HG02678 (cell line): ENCODE measurements around the gene SHMT1.
"Not testable (repeated sequence)": the region's sequence is repeated elsewhere in the genome, so short reads cannot be mapped to it uniquely, and the experiment has no call there.

Source experiments
- ATAC-seq: cut with Tn5 transposase; IDR thresholded peaks from one replicate; pipeline ENCODE4 v1.9.1; 2021; ENCODE audit warnings: mild to moderate bottlenecking, moderate library complexity; ENCODE audit not compliant: unreplicated experiment

The SHMT1 gene

DNA sequence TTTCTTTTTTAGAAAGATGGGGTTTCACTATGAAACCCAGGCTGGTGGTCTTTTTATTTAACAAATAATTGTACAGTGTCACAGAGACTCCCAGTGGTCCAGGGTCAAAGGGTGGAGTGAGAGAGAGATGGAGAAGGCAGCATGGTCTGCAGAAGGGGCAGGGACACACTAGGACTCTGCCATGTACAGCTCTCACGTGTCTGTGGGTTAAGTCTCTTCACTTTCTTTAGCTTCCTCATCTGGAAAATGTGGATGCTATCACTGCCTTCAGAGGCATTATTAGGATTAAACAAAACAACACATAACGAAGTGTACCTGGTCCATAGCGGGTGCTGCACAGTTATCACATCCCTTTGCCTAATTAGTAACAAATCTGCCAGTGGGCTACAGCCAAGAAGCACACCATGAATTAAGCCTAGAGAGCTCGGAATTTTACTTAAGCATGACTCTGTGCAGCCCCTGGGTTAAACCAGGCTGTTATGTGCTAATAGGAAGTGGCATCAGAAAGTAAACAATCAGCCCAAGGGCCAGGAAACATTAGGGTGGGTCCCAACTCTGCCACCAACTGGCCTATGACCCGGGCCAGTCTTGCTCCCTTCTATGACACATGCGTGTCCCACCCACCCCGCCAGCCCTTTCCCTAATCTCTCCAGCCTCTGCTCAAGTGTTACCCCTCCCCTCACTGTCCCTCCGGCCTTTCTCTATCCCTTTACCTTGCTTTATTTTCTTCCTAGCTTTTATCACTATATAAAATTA, 62.4 kb downstream of the SHMT1 start:
- ATAC-seq = no peak

- not testable (repeated sequence) for ATAC-seq
Observed at GRCh38 chr17:18298061-18298460, 65.3 kb downstream of the SHMT1 start.

DNA sequence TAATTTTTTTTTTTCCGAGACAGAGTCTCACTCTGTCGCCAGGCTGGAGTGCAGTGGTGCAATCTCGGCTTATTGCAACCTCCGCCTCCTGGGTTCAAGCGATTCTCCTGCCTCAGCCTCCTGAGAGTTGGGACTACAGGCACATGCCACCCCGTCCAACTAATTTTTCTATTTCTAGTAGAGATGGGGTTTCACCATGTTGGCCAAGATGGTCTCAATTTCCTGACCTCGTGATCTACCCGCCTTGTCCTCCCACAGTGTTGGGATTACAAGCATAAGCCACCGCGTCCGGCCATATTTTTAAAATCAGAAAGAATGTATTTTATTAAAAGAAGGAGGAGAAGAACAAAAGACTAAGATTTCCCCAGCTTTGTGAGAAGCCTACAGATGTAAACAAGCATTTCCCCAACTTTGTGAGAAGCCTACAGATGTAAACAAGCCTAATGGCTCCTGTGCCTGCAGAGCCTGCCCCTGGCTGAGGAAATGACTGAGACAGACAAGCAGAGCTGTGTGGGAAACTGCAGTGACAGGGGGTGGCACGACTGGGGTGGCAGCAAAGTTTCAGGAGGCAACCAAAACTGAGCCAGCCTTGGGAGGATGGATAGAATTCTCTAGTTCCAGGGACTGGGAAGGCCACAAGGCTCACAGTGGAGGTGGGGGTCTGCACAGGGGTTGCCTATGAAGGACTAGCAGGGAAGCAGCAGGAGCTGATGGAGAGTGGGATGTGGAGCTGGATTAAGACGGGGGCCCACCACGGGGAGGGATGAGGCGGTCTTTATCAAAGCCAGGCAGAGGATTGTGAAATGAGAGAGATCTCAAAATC, 71.4 kb downstream of the SHMT1 start:
- ATAC-seq = no peak

GRCh38 chr17:18285296-18285695, 78.1 kb downstream of the SHMT1 start:
- ATAC-seq = no peak

DNA sequence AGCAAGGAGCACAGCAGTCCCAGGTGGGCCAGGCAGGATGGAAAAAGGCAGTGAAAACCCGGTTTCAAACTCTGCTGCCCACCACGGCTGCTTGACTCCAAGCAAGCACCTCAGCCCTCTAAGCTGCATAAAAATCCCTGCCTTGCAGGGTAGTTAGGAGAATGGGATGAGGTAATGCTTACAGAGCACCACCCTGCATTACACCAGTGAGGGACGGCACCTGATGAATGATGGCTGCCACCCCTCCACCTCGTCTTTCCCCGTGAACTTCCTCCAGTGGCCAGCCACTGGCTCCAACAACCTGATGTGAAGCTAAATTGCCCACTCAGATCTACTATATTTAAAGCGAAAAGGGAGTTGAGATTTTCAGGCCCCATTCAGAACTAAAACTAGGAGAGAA, 81.6 kb downstream of the SHMT1 start:
- ATAC-seq = no peak

DNA sequence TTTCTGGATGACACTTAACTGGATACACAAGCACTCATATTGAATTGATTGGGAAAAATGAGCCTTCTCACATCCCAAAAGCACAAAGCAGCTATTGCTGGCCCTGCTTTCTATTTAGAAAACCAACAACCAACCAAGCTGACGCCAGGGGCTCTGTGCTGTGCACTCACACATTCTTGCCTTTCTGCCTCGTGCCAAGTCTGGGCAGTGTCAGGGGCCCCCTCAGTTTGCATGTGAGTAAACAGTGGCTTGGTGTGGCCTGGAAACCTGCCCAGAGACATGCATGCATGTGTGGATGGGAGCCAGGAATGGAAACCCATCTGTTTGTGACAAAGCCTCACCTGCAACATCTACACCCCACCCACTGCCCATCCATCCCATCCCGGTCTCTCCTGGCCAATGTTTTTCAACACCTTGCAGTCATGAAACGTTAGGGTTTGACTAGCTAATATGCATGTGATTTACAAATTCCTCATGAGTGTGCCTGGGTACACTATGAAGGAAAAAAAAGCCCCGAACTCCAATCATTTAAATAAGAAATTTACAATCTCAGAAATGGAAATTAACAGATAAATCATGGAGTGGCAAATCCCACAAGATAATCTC, 82.5 kb downstream of the SHMT1 start:
- ATAC-seq = no peak

DNA sequence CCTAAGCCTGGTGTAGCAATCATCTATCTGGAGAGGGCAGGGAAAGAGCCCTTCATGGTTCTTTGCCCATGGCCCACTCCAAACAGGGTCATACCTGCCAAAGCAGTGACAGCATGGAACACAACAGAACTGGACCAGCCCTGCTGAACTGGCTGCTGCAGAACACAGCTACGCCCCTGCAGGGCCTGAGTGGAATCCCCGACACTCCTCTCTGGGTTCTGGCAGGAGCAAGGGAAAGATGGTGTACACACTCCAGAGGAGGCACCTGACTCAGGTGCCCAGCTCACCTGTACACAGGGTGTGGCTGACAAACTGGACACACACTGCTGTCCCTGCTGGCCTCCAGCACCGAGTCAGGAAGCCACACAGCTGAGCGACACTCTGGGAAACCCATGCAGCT, 83.1 kb downstream of the SHMT1 start:
- no peak for ATAC-seq

- no peak for ATAC-seq
Observed at GRCh38 chr17:18278867-18279266, 84.5 kb downstream of the SHMT1 start.
